IPS-11a (cell line): Measurements from ENCODE around the gene CDC42BPB.

Source experiments
- H3K4me3 ChIP-seq: one replicate; pipeline ENCODE4 v1.5.1; 2013; ENCODE audit warnings: low read depth, low read length, control low read depth

The CDC42BPB gene

GRCh38 chr14:103022002-103022684, 35.2 kb downstream of the CDC42BPB start:
- H3K4me3 ChIP-seq = no peak overlapping the region

- H3K4me3 ChIP-seq = no peak overlapping the region
Observed at GRCh38 chr14:103021684-103022001, 35.7 kb downstream of the CDC42BPB start.

DNA sequence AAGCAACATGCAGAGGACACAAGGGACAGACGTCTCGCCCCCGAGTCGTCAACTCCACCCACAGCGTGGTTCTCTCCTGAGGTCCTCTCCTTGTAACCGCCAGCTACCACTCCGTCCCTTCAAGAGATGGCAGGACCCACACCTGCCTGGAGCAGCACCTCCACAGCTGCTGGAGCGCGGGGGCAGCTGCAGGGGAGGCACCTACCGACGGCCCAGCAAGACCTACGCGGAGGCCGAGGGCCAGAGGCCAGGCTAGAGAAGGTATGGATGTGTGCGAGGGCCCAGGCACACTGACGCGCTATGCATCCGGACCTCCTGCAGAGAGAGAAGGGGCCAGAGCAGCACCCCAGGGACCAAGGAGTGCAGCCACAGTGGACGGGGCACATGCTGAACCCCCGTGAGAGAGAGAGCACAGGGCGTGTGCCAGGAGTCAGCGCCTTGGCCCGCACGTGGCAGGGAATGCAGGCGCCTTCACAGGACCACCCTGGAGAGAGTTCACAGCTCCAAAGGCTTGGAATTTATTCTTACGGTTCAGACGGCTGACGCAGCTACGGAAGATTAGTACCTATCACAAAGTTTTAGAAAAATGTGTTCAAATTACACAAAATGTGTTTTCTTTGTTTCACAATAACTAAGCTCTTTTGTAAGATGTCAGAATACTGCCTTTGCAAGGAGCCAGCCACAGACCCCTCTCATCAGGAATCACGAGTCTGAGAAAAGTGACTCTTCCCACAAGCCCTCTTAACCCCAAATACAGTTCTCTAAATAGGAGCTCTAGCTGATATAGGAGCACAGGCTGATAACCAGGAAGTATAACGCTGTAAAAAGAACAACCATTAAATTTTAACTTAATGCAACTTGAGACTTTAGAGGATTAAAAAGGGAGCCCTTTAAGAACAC, 36.8 kb downstream of the CDC42BPB start:
- no peak overlapping the region for H3K4me3 ChIP-seq

- H3K4me3 ChIP-seq = no peak overlapping the region
Observed at GRCh38 chr14:103019826-103020225, 37.5 kb downstream of the CDC42BPB start.

GRCh38 chr14:103019236-103019635, 38.1 kb downstream of the CDC42BPB start:
- no peak overlapping the region for H3K4me3 ChIP-seq

DNA sequence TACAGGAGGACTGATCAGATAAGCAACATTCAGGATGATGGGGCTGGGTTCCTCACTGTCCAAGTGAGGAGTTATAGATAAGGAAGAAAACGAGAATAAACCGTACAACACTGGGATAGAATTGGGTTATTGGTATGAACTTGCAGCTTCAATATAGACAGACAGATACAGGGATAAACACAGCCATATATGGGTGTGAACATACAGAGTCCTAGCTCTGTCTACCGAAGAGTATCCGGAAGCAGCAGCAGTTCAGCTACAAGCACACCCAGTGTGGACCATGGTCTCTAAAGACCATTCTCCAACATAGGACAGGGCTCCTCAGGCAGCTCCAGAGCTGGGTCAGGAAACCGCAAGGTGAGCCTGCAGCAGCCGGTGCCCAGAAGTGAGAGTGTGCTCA, 40.8 kb downstream of the CDC42BPB start:
- H3K4me3 ChIP-seq = no peak overlapping the region

DNA sequence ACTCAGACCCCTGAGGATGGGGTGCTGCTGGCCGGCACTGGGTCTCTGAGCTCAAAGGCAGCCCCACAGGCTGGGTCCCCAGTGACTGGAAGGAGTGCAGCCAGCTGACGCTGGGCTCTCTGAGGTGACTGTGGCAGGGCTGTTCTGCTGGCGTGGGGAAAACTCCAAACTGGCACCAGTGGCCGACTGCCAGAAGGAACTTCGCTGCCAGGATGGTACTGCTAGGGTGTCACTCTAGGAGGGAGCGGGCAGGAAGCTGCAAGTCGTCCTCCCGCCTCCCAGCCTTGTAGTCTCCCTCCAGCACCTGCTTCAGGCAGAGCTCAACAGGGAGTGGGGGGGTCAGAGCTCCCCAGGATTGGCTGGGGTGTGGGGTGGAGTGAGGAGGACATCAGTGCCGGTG, 41.3 kb downstream of the CDC42BPB start:
- H3K4me3 ChIP-seq = no peak overlapping the region

GRCh38 chr14:103015426-103015825, 41.9 kb downstream of the CDC42BPB start:
- H3K4me3 ChIP-seq = no peak overlapping the region

GRCh38 chr14:103014466-103015228, 42.7 kb downstream of the CDC42BPB start:
- H3K4me3 ChIP-seq = no peak overlapping the region

GRCh38 chr14:103013028-103013427, 44.3 kb downstream of the CDC42BPB start:
- no peak overlapping the region for H3K4me3 ChIP-seq

GRCh38 chr14:103009559-103009958, 47.8 kb downstream of the CDC42BPB start:
- no peak overlapping the region for H3K4me3 ChIP-seq

- no peak overlapping the region for H3K4me3 ChIP-seq
Observed at GRCh38 chr14:103008768-103009357, 48.5 kb downstream of the CDC42BPB start.

DNA sequence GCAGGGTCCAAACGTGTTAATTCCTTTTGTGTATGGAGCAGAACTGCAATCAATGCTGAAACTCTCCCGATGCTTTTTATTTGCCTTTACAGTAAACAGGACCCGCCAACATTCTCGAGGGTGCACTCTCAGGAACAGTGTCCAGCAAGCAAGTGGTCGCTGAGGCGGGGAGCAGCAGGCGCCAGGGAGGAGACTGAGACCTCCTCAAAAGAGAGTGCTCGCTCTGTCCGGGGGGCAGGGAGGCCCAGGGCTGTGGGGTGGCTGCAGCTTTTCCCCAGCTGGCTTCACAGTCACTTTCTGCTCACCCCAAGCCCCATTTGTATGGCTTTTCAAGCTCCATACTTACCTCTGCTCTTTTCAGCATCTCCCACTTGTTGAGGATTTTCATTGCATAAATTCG, 49.2 kb downstream of the CDC42BPB start:
- no peak overlapping the region for H3K4me3 ChIP-seq

DNA sequence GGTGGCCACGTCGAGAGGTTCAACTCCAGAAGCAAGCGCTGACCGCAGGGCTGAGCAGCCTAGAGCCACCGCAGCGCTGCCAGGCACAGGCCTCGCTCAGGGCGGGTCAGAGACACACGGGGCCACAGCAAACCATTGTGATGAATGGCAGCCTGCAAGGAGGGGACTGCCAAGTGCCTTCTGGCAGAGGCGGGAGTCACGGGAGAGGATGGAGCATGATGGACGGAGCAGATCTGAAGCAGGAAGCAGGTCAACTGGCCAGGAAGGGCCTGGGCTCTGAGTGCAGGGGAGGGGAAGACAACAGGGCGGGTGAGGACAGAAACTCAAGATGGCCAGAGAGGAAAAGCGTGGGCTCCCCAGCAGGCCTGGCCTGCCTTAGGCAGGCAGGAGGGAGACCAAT, 49.8 kb downstream of the CDC42BPB start:
- no peak overlapping the region for H3K4me3 ChIP-seq

- H3K4me3 ChIP-seq = no peak overlapping the region
Observed at GRCh38 chr14:103006991-103007520, 50.3 kb downstream of the CDC42BPB start.

DNA sequence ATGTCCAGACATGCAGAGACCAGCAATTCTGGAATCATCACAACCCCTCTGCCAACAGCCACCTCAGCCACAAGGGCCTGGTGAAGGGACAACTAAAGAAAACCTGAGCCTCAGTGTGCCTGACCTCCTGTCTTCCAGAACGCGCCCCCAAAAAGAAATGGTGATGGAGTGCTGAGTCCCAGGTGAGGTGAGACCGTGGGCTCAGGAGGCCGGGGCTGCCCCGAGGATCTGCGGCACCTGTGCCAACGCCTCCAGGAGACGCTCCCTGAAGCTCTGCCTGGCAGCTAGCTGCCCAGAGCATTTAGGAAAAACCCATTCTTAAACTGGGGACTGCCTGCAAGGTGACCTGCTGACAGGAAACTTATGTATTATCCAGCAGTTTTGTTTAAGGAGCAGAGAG, 51.2 kb downstream of the CDC42BPB start:
- no peak overlapping the region for H3K4me3 ChIP-seq

DNA sequence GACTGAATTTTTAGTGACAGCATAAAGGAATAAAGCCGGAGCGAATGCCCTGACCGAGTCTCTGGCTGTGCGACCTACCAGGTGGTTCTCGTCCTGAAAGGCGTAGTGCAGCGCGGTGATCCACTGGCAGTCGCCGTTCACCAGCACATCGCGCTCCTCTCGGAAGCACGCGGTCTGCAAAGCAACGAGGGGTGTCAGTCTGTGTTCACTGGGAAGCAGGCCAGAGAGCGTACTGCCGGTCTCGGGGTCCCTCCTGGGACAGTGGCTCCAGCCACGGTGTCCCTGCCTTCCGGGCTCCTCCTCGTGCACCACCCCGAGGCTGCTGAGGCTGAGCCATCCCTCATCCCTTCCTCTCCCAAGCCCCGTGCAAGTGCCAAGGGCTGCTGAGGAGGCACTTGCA, 53.5 kb downstream of the CDC42BPB start:
- no peak overlapping the region for H3K4me3 ChIP-seq

GRCh38 chr14:103003351-103003615, 54.1 kb downstream of the CDC42BPB start:
- H3K4me3 ChIP-seq = no peak overlapping the region

DNA sequence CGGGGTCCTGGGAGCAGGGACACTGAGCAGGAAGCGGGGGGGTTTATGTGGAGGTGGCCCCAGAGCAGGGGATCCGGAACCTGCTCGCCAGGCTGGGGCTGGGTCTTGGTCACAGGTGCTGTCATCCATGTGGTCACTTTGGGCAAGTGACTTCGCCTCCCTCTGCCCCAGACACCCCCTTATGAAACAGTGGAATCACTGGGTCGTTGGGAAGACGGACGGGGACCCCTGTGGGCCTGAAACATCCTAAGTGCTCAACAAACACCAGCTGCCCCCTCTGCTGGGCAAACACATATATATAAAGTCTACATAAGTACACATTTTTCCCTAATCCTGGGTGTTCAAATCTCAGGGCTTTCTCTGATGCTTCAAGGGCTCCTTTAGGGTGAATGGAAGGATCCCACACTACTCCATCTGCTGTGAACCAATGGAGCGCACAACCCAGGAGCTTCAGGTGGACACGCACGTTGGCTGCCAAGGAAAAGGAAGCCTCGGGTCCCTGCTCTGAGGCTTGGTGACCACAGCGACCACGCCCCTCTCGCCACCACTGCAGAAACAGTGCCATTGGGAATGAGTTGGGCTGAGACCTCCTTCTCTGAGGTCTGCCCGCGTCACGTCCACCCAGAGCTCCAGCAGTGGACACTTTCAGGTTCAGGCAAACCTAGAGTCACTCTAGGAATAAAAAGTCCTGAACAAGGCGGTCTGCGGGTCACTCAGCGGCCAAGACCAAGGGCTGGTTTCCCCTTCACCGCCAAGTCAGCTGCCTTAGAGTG, 54.6 kb downstream of the CDC42BPB start:
- no peak overlapping the region for H3K4me3 ChIP-seq

GRCh38 chr14:103001651-103002396, 55.5 kb downstream of the CDC42BPB start:
- H3K4me3 ChIP-seq = no peak overlapping the region
